GM21390 (cell line): ENCODE data around the gene ZCCHC12.
"Not testable (repeated sequence)": the region's sequence is repeated elsewhere in the genome, so short reads cannot be mapped to it uniquely, and the experiment has no call there.

Source experiments
- ATAC-seq: cut with Tn5 transposase; IDR thresholded peaks from one replicate; pipeline ENCODE4 v1.9.1; 2021; ENCODE audit not compliant: unreplicated experiment

The ZCCHC12 gene

DNA sequence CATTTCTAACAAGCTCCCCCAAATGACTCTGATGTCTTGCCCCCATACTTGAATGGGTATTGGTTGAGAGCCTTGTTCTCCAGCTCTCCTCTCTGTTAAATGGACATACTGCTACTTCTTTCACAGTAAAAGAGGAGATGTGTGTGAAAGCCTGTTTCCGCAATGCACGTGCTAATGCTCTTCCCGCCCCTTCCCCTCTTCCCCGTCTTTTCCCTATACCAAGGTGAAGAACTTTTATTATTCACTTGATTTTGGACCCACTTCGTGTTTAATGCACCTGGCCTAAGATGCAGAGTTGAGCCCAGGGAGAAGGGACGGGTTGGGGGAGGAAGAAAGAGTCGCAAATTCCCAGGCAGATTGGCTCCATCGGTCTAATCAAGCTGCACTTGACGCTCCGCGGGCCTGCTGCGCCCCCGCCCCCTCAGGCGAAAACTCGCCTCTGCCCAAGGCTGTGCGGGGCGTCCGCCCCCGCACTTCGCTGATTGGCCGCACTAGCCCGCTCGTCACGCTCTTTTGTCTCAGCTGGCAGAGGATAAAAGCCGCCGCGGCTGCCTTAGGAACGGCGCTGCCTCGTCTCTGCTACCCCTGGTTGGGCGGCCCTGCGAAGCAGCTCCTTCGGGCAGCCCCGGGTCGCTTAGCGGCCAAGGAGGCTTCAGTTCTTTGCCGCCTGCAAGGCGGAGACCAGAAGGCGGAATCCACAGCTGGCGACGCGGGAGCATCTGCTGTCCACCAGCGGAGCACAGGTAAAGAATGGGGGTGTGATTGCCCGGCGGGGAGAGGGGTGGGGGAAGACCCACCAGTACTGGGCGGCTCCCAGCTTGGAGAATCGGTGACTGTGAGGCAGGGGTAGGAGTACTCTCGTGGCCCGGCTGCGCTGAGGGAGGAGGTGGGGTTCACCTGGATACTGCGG lies at the start of gene ZCCHC12:
Gene ZCCHC12 (plus strand): TSS at position 562 of the 910 bp plus-strand sequence. CDS start 1,421 bp downstream, outside the sequence.
- peak; percentile 48 for ATAC-seq

DNA sequence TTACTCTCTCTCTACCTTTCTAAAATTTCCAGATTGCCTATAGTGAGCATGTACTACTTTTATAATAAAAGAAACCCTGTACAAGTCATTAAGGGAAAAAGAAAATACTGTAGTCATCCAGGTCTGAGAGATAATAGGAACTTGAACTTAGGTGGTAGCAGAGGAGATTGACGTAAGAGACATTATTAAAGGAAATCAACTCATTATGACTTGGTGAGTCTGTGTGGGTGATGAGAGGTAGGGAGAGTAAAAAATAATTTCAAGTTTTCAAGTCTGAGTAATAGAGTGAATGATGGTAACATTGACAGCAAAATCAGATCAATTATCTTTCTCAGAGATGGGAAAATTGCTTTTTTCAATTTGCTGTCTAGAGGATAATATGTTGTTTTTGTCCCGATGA lies 44.0 kb upstream of the ZCCHC12 start:
- ATAC-seq, result no peak

DNA sequence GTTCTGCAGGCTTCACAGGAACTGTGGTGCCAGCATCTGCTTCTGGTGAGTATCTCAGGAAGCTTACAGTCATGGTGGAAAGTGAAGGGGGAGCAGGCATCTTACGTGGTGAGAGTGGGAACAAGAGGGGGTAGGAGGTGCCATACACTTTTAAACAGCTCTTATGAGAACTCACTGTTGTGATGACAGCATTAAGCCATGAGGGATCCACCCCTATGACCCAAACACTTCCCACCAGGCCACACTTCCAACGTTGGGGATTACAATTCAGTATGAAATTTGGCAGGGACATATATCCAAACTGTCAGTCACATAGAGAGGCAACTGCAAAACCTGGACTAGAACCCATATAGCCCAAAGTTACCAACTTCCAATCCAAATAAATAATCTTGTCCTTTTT lies 43.1 kb upstream of the ZCCHC12 start:
- no peak for ATAC-seq

DNA sequence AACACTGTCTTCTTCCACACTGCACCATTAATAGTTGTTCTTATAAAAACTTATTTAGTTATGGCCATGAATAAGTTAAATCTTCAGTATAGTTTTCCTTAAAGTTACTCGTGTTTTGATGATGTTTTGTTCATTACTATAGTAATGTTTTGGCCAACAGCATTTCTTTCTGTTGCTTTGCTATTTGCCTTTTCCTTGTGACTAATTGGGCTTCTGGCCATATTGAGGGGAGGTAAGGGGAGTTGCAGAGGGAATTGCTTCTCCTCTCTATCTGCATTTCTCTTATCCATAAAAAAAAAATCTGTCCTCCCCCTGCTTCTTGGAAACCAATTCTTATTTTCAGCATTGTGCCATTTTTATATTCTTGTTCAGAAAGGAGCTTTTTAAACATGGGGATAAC lies 42.7 kb upstream of the ZCCHC12 start:
- ATAC-seq, result no peak

DNA sequence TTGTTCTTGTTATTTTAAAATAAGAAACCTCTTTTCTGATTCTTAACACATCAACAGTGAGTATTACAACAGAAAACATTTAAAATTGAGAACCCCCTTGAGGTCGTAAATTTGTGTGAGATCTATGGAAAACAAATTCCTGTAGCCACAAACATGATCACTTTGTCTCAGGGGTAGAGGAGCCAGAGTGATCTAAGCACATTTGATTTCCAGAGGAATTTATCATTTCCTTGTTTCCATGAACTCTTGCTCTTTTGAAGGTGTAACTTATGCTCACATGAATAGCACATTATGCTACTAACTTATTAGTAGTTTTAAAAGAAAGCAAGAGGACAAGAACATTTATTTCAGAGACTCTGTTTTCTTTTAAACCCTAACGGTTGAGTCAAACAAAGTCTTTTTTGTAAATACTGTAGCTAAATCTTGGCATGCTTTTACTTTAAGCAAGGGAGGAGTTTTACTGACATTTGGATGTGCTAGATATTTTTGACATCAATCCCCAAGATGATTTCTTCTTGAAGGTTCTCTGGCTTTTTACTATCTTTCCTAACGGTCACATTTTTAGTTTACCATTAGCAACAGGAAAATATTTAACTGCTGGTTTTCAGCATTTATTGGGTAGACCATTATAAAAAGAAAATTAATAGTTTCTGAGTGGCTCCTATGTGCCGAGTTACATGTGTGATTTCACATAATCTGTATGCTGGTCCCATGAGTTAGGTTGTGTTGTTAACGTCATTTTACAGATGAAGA lies 27.9 kb upstream of the ZCCHC12 start:
- no peak for ATAC-seq

DNA sequence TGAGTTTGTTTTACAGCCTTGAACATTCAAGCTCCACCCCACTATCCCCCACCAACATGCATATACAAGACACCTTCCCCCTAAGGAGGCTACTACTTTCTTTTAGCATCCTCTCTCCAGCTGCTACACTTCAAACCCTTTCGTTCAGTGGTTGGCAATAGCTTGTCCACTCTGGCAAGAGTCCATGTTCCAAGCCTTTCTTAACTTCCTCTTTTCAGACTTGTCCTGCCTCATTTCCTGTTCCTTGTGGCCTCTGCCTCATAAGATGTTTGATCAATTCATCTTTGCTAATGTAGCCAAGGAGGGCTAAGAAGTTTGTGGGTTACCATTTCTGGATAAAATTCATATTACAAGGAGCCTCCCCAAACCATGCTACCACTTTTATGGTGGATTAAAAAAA lies 20.8 kb upstream of the ZCCHC12 start:
- no peak for ATAC-seq

DNA sequence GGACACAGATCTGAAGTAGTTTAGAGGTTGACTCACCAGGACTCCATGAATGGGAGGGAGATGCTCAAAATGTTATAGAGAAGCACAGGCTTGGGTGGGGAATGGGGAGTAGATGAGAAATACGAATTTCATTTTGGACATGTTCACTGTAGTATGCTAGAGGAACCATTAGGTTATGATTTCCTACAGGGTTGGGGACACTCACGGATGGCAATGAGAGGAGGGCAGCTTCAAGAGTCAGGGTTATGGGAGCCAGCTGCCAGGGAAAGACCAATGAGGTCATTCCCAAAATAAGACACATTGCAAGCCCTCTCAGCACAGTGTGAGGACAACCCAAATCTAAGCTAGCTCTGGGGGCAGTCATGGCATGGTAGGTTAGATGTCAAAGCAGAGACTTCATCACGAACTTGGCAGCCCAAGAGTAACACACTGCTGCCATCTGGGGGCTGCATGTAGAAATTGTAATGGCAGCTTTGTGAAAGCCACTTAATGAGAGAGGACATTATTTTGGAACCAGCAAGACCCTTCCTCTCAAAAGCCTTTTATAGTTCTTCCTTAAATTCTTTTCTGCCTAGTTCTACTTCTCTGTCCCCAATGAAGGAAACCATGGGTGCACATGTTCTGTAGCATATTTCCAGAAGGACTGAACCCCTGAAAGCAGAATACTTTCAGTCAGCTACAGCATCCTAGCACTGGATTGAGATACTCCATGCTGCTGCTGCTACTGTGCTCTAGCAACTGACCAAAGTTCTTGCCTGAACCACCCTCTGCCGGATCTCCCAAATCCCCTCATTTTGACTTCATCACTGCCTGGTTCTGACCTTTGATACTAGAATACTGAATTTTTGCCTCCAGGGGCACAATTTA lies 16.2 kb upstream of the ZCCHC12 start:
- ATAC-seq, result no peak

DNA sequence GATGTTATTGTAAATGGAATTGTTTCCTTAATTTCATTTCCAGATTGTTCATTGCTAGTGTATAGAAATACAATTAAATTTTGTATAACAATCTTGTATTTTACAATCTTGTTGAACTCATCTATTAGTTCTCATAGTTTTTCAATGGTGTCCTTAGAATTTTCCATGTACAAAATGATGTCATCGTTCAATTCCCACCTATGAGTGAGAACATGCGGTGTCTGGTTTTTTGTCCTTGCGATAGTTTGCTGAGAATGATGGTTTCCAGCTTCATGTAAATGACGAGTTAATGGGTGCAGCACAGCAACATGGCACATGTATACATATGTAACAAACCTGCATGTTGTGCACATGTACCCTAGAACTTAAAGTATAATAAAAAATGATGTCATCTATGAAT lies 6.4 kb upstream of the ZCCHC12 start:
- ATAC-seq, result not testable (repeated sequence)

DNA sequence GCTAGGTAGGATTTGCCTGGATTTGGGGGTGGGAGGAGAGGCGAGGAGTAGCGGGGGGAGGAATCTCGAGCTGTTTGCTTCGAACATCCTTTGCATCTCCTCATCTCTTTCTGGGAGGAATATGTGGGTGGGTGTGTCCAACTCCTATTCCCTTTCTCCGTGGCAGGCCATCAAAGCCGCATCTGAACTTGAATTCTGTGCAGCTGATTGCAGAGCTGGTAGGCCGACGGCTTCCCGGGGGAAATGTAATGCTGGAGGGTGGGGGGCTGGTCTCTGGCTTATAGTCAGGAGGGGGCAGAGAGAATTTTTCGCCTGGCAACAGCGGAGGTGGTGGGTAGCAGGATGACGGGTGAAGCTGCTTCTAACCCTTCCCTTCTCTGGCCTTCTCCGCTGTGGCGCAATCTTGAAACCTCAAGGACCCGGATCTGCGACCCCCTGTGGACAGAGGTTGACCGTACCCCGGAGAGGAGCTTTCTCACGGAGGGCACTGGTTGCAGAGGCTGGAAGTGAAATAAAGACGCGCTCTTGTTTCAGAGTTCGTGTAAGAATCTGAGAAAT lies 628 bp downstream of the ZCCHC12 start:
- no peak for ATAC-seq

DNA sequence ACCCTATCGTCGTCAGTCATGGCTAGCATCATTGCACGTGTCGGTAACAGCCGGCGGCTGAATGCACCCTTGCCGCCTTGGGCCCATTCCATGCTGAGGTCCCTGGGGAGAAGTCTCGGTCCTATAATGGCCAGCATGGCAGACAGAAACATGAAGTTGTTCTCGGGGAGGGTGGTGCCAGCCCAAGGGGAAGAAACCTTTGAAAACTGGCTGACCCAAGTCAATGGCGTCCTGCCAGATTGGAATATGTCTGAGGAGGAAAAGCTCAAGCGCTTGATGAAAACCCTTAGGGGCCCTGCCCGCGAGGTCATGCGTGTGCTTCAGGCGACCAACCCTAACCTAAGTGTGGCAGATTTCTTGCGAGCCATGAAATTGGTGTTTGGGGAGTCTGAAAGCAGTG lies 1.6 kb downstream of the ZCCHC12 start:
- no peak for ATAC-seq

DNA sequence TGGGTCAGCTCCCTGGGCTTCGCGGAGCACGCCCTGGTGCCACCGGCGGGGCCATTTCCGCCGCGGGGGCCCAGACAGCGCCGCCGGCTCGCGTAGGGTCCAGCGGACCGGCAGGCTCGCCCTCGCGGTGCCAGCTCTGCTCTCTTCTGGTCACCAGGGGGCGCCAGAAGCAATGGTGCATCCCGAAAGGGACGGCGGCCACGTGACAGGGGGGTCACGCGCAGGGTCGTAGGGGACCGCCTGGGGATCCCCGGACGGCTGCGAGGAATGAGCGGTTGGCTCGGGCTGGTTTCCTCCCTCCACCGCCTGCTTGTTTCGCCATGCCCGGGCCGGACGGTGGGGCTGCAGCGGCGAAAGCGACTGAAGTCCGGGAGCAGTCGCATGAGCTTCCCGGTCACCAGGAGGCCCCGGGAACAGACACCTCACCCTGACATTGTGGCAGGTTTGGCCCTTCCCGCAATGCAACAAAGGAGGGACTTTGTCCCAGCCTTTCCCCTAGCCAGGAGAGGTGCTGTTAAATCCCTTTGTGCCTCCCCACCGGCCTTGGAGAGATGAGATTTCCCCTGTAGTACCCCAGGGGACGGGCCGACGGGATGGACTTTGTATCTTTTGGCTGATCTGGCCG lies 15.8 kb downstream of the ZCCHC12 start:
- no peak for ATAC-seq

DNA sequence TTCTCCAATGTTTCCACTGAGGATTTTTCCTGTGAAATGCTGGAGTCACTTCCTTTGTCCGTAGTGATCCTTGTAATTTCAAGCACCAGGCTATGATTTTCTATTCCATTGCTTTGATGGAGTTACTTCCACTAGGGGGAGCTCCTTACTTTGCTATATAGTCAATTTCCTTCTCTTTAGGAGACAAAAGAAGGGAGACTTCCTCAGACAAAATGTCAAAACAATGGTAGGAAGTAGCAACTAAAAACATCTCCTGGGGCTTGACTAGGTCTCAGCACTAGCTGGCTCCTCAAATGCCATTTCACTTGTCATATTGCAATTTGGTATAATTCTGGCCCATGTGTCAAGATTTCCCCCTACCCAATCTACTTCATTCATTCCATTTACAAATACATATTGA lies 24.1 kb downstream of the ZCCHC12 start:
- ATAC-seq, result no peak

DNA sequence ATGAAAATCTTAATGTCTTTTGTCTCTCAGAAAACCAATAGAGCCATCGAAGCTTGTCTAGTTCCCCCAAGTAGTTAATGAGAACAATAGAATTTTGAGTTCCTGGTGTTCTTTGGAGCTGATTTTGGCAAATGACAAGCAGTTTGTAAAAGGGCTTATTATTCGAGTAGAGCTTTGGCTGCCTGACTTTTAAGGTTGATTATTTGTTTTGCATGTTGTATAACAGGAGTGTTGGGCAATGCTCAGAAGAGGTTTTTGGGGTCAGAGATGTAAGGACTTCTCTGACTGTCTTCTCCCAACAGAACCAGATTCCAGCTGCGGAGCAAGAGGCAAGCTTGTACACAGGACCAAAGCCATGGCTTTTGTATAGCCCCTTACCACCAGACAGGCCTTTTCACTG lies 30.0 kb downstream of the ZCCHC12 start:
- ATAC-seq, result no peak

DNA sequence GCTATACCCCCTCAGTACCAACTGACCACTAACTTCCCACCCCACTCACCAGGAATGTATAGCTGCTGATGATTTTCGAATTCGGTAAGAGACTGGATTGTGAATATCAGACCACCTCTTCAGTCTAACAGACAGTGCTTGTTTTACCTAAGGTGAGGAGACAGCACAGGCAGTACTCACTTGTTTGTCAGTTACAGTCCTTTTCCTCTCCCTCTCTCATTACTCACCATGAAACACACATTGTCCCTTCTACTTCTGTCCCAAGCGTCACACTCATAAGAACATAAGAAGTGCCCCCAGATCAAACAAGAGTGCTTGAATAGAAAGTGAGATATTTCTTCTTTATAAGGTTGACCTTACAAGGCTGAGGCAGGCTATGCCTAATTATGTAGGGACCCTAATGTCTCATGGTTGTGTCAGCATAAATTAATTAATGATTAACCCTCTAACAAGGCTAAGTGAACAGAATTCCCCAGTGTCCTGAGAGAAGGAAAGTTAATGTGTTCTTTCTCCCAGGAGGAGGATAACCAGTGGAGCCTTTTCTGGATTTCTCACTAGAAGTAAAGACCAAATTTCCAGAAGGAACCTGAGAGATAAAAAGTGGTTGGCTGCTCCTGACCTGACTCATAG lies 32.2 kb downstream of the ZCCHC12 start:
- ATAC-seq, result no peak

DNA sequence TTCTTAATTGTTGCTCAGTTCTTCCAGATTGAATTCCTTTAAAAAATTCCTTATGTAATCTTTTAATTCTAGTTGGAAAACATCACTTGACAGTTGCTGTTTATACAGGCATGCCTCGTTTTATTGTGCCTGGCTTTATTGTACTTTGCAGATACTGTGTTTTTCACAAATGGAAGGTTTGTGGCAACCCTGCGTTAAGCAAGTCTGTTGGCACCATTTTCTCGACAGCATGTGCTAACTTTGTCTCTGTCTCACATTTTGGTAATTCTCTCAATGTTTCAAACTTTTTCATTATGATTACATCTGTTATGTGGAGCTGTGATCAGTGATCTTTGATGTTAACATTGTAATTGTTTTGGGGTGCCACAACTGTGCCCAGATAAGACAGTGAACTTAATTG lies 33.4 kb downstream of the ZCCHC12 start:
- ATAC-seq, result no peak

DNA sequence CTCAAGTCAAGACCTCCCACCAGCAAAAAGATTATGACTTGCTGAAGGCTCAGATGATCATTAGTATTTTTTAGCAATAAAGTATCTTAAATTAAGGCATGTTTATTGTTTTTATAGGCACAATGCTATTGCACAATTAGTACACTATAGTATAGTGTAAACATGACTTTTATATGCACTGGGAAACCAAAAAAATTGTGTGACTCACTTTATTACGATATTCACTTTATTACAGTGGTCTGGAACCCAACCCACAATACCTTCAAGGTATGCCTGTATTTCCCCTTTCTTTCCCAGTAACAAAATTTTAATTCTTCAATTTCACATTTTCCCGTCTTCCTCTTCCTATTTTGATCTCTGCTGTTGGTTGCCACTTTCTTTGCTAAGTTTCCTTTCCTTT lies 37.7 kb downstream of the ZCCHC12 start:
- no peak for ATAC-seq

DNA sequence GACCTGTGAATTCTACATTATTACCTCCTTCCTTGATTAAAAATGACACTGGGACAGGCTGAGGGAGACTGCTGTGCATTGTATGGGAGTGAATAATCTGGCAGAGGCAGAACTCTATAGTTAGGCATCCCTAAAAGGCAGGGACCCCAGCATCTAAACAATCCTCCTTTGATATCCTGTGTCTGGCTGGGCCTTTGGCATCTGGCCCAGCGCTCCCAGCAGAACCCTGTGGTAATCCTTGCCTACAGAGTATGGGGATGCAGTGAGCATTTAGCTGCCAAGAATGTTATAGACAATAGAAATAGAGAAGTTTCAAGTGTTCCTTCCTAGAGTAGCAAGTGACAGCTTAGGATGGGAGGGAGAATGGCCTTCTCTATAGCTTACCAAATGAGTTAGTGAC lies 38.5 kb downstream of the ZCCHC12 start:
- ATAC-seq, result no peak

DNA sequence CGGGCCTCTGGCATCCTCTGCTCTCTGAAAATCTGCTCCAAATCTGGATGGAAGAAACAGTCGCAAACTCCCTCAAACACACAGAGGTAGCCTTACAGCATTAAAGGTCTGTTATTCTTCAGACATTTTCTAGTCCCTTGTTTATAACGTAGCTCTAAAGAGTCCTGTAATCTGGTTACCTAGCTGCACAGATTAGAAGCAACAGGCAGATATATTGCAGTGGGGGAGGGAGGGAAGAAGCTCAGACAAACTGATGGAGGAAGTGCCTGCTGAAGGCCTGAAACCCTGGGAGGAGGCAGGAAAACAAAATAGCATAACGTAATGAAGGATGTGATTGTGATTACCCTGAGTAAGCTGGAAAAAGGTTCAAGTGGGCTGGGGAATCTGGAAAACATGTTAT lies 39.4 kb downstream of the ZCCHC12 start:
- no peak for ATAC-seq

DNA sequence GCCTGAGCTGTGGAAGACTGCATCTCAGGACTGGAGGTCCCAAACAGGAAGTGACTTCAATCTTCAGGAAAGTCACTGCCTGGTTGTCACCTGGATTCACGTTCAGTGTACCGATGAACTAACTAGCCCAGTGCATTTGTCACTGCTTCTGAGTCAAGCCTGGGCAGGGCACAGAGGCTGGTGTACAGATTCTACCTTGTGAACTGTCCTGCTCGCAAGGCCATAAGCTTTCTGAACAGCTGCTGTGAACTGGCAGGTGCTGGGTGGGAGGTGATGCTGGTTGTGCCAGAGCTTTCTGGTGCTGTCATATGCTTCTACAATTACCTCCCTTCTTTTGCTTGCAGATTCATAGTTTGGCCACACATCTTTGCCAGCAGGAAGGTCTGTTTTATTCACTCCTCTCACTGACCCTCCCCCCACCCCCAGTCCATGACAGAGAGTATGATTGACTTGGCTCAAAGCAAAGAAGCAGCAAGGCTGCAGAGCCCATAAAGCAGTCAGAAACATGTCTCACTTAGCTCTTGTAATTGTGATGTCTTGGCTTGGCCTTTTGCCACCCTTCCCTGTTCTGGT lies 40.5 kb downstream of the ZCCHC12 start:
- no peak for ATAC-seq

DNA sequence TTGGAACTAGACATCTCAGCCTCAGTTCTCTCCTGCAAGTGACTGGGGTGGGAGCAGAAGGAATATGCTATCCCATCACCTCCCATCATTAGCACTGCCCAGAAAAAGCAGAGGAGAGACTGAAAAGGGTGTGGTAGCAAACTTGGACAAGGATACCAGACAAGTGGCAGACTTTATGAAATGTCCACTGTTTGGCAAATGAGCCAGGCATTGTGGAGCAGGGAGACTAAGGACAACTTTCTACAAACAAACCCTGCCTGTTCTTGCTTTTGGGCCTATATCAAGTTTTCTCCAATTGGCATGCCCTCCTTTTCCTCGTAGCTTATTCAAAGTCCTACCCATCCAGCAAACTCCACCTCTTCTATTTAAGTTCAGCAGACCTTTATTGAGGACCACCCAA lies 41.6 kb downstream of the ZCCHC12 start:
- ATAC-seq, result no peak
